T-cell (primary cell): ENCODE results near the gene CAPS. TPM values are rescaled to one million over a fixed set of nuclear protein-coding genes. Genes with fewer than 3 reads are reported as not detected.

Experiments
- ATAC-seq, 4 experiments: fragments of 200-7000 bp in 3 of 4; fragments of 150-1000 bp in 1 of 4; cut with Tn5 transposase; replicated peaks in 1 of 4; 1 replicate in 3 of 4; 2 replicates in 1 of 4; pipeline ENCODE4 v1.10.0; 2021; ENCODE audit warnings: moderate library complexity in 3 of 4, mild to moderate bottlenecking in 2 of 4, moderate number of reproducible peaks in 1 of 4
- CTCF ChIA-PET, 2 donors: fragments of 300-600 bp; sonication (Branson Sonifier 250); formaldehyde crosslinking; loops; one replicate each; lab custom pipeline; 2022; ENCODE audit warnings: antibody characterized with exemption in 2 of 2; lab: Charles Lee
- POLR2A ChIA-PET, 2 donors: fragments of 300-600 bp; sonication (Branson Sonifier 250); formaldehyde crosslinking; loops; one replicate each; lab custom pipeline; 2022; ENCODE audit warnings: antibody characterized with exemption in 2 of 2; lab: Charles Lee
- DNase-seq, 35 experiments: peaks; one replicate each; pipeline versions ENCODE4 v3.0.0 to v3.0.0-alpha.2; 2013 to 2023
- H3K27ac ChIP-seq: one replicate; pipeline ENCODE4 v1.5.1; 2013; ENCODE audit warnings: low read length
- H3K27me3 ChIP-seq, 2 experiments: replicated peaks in 1 of 2; 1 replicate in 1 of 2; 2 replicates in 1 of 2; pipeline versions ENCODE4 v1.6.1 to v1.7.0; 2013; ENCODE audit warnings: low read length in 1 of 2, mixed read lengths in 1 of 2; ENCODE audit not compliant: control insufficient read depth in 2 of 2, insufficient read depth in 2 of 2; ENCODE audit errors: extremely low read depth in 1 of 2
- H3K36me3 ChIP-seq, 2 donors: 1 replicate in 1 of 2; 2 replicates in 1 of 2; pipeline versions ENCODE4 v1.6.1 to v1.7.0; 2013; ENCODE audit warnings: low read length in 1 of 2; ENCODE audit not compliant: control insufficient read depth in 2 of 2, insufficient read depth in 1 of 2; ENCODE audit errors: extremely low read depth in 1 of 2
- H3K4me1 ChIP-seq, 2 experiments: 1 replicate in 1 of 2; 2 replicates in 1 of 2; pipeline versions ENCODE4 v1.6.1 to v1.7.0; 2013; ENCODE audit warnings: low read length in 2 of 2, mixed read lengths in 1 of 2; ENCODE audit not compliant: insufficient read depth in 2 of 2, control insufficient read depth in 1 of 2; ENCODE audit errors: extremely low read depth in 1 of 2
- H3K4me3 ChIP-seq, 2 donors: 1 replicate in 1 of 2; 2 replicates in 1 of 2; pipeline versions ENCODE4 v1.5.1 to v1.7.0; 2013; ENCODE audit warnings: mild to moderate bottlenecking in 2 of 2, low read length in 1 of 2, moderate library complexity in 1 of 2; ENCODE audit not compliant: control insufficient read depth in 1 of 2; ENCODE audit errors: extremely low read depth in 1 of 2
- H3K9me3 ChIP-seq: 2 replicates; pipeline ENCODE4 v1.7.0; 2013
- H3K27ac Mint-ChIP-seq, 2 donors: one replicate each; pipeline ENCODE4 v1.8.0; 2020 to 2021; ENCODE audit warnings: mild to moderate bottlenecking in 2 of 2, mixed read lengths in 2 of 2
- H3K27me3 Mint-ChIP-seq, 2 donors: one replicate each; pipeline ENCODE4 v1.8.0; 2021 to 2022; ENCODE audit warnings: mixed read lengths in 2 of 2
- H3K36me3 Mint-ChIP-seq: one replicate; pipeline ENCODE4 v1.8.0; 2021; ENCODE audit warnings: mixed read lengths
- H3K4me1 Mint-ChIP-seq, 3 donors: one replicate each; pipeline ENCODE4 v1.8.0; 2020 to 2022; ENCODE audit warnings: mixed read lengths in 3 of 3, mild to moderate bottlenecking in 1 of 3
- H3K4me3 Mint-ChIP-seq, 3 donors: one replicate each; pipeline ENCODE4 v1.8.0; 2020 to 2022; ENCODE audit warnings: mild to moderate bottlenecking in 3 of 3, mixed read lengths in 3 of 3, moderate library complexity in 3 of 3
- H3K9me3 Mint-ChIP-seq, 3 donors: one replicate each; pipeline ENCODE4 v1.8.0; 2020 to 2022; ENCODE audit warnings: mixed read lengths in 3 of 3
- WGBS: methylation state at CpG from one replicate; pipeline ENCODE4 v1.1.5; 2013; ENCODE audit warnings: missing lambda C conversion rate; ENCODE audit not compliant: insufficient coverage; 5-methylcytosine and 5-hydroxymethylcytosine counted together
- total RNA-seq, 35 experiments: library from RNA in 6 of 35; stranded (reverse) in 6 of 35; fragments of 120-200 nt in 1 of 35; gene quantifications; one replicate each; pipeline versions ENCODE4 v1.2.1 to v1.2.4 and lab custom pipeline; 2013 to 2026

Gene CAPS
- total RNA-seq, 5 donors from 2014 or later (not counting 1 experiment from before 2014, with no cell fraction given), result 43.3 to 74.8 (median 69.8) TPM

DNA sequence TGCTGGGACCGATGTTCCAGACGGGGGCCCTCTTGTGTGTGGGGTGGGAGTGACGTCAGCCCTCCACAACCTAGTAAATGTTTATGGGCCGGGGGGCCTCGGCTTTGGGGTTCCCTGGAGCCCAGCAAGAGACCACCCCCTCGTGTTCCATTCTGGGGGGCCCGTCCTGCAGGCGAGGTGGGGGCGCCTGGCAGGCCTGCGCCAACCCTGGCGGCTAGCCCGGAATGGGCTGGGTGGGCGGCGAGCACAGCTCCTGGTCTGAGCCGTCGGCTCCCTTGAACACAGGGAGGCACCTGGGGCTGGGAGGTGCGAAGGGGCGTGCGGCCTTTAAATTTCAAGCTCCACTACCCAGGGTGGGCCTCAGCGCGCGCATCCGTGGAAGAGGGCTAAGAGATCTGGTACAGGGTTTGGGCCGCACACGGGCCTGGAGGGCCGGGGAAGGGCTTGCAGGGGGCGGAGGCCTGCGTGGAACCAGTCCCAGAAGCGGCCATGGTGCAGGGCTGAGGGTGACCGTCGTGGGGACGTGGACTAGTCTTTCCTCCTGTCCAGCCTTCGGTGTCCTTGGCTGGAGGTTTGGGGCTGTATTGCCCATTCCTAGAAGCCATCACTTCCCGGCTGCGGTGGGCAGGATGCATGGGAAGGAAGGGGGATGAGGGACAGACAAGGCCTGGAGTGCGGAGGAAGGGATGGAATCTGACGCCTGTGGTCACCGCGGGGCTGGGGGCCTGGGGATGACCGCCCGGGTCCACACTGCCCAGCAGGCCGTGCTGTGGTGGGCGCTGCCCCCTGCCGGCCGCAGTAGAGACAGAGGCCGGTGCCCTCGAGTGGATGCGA is 21.9 kb upstream of the CAPS start:
- Histone ChIP-seq H3K27ac (no peak overlapping the region), H3K36me3 (peaks cover 8 to 21% of the 10 kb centered on the region in 2 donors), H3K9me3 (no peaks in the 10 kb centered on the region), H3K4me1 (peaks cover 0 to 11% of the 10 kb centered on the region in 2 experiments), H3K4me3 (no peak overlapping the region), H3K27me3 (peaks cover 0 to 32% of the 10 kb centered on the region in 2 experiments)
- ChIA-PET POLR2A (interaction anchor here in 1 of 2 donors (0.6 kb wide), 1 partner anchor 32 kb away, joined by 3 read pairs; no protein-coding TSS in a partner anchor), CTCF (no interaction called here)
- peaks cover 3 to 8% (median 4%) of the 10 kb centered on the region in 3 donors for H3K4me1 Mint-ChIP-seq
- no peak overlapping the region for H3K4me3 Mint-ChIP-seq
- H3K27me3 Mint-ChIP-seq, result peaks cover 6 to 9% of the 10 kb centered on the region in 2 donors
- no peaks in the 10 kb centered on the region for H3K9me3 Mint-ChIP-seq
- ATAC-seq (peak in 3 of 4 experiments; percentile 47 to 52 (median 51)), DNase-seq (peak in 1 of 35 experiments; percentile 21)
- no peak overlapping the region for H3K27ac Mint-ChIP-seq
- 15% methylated on average over 40 of the region's 48 CpGs for WGBS
- peaks cover 3% of the 10 kb centered on the region for H3K36me3 Mint-ChIP-seq

- H3K27me3 ChIP-seq, result peaks cover 0 to 32% of the 10 kb centered on the region in 2 experiments
- CTCF ChIA-PET, result no interaction called here
- H3K4me1 ChIP-seq, result peaks cover 0 to 11% of the 10 kb centered on the region in 2 experiments
- no peaks in the 10 kb centered on the region for H3K9me3 ChIP-seq
- peaks cover 8 to 21% of the 10 kb centered on the region in 2 donors for H3K36me3 ChIP-seq
- H3K27ac ChIP-seq, result no peak overlapping the region
- POLR2A ChIA-PET, result interaction anchor here in 1 of 2 donors (0.6 kb wide), 1 partner anchor 33 kb away, joined by 3 read pairs; no protein-coding TSS in a partner anchor
- Mint-ChIP-seq H3K36me3 (peaks cover 3% of the 10 kb centered on the region), H3K4me3 (no peak overlapping the region), H3K4me1 (peaks cover 3 to 8% (median 4%) of the 10 kb centered on the region in 3 donors), H3K27me3 (peaks cover 6 to 9% of the 10 kb centered on the region in 2 donors), H3K27ac (no peak overlapping the region), H3K9me3 (no peaks in the 10 kb centered on the region)
- 71% methylated on average over 13 of the region's 15 CpGs for WGBS
- no peak for DNase-seq
- no peak for ATAC-seq
- no peak overlapping the region for H3K4me3 ChIP-seq
Measured at GRCh38 chr19:5892772-5893275, 21.2 kb upstream of the CAPS start.

DNA sequence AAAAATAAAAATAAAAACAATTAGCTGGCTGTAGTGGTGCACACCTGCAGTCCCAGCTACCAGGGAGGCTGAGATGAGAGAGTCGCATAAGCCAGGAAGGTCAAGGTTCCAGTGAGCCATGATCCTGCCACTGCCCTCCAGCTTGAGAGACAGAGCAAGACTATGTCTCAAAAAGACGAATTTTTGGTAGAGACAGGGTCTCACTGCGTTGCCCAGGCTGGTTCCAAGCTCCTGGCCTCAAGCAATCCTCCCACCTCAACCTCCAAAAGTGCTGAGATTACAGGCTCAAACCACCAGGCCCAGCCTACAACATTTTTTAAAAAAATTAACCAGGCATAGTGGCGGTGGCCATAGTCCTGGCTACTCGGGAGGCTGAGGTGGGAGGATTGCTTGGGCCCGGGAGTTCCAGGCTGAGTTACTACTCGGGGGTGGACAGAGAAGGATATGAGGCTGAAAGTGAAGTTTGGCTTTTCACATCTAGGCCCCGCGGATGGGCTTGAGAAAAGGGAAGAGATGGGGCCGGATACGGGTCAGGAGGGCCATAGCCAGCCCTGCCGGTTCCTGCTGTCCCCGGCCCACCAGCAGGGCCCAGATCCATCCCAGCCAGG is 20.7 kb upstream of the CAPS start:
- no peak overlapping the region for H3K27ac Mint-ChIP-seq
- Histone ChIP-seq H3K36me3 (peaks cover 8 to 21% of the 10 kb centered on the region in 2 donors), H3K4me3 (no peak overlapping the region), H3K9me3 (no peaks in the 10 kb centered on the region), H3K4me1 (peaks cover 0 to 11% of the 10 kb centered on the region in 2 experiments), H3K27me3 (peaks cover 0 to 32% of the 10 kb centered on the region in 2 experiments), H3K27ac (no peak overlapping the region)
- H3K4me1 Mint-ChIP-seq, result peaks cover 3 to 8% (median 4%) of the 10 kb centered on the region in 3 donors
- POLR2A ChIA-PET, result no interaction called here
- DNase-seq, result no peak
- no peak for ATAC-seq
- no peak overlapping the region for H3K4me3 Mint-ChIP-seq
- peaks cover 6% of the 10 kb centered on the region in 2 donors for H3K27me3 Mint-ChIP-seq
- H3K9me3 Mint-ChIP-seq, result no peaks in the 10 kb centered on the region
- CTCF ChIA-PET, result no interaction called here
- WGBS, result 92% methylated on average over 11 of the region's 13 CpGs
- peaks cover 3% of the 10 kb centered on the region for H3K36me3 Mint-ChIP-seq

DNA sequence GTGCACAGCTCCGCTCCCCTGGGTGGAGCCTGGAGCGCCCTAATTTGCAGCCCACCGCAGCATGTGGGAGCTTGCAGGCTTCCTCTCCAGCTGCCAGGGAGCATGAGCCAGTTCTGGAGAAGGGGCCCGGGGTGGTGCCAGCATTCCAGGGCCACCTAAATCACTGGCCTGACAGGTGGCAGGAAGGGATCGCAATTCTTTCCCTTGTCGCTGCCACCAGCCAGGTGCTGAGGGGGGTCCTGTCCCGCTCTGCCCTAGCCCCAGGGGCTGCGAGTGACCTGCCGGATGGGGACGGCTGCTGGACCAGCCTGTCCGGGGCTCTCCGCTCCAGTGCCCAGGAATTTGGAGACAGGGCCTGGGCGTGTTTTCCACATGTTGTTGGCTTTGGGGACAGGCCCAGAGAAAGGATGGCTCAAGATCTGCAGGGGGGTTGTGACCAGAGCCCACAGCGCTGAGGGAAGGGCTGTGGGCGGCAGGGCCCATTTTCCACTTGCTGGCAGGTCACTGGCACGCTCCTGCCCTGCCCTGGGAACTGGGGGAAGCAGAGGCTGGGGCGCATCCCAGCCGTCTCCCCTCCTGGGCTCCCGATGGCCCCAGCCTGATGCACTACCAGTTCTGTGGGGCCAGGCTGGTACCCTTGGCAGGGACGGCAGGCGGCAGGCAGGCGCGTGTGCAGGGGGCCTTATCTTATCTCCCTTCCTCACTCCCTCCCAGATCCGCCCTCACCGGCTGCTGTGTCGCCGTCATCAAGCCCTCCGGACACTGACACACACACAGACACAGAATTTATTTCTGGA is 19.9 kb upstream of the CAPS start:
- ChIA-PET CTCF (no interaction called here), POLR2A (no interaction called here)
- Mint-ChIP-seq H3K27me3 (peaks cover 4 to 6% of the 10 kb centered on the region in 2 donors), H3K27ac (no peak overlapping the region), H3K36me3 (peaks cover 3% of the 10 kb centered on the region), H3K9me3 (no peaks in the 10 kb centered on the region), H3K4me3 (no peak overlapping the region), H3K4me1 (peaks cover 3 to 8% (median 4%) of the 10 kb centered on the region in 3 donors)
- no peaks in the 10 kb centered on the region for H3K9me3 ChIP-seq
- 88% methylated on average over 24 of the region's 28 CpGs for WGBS
- no peak overlapping the region for H3K4me3 ChIP-seq
- peaks cover 8 to 21% of the 10 kb centered on the region in 2 donors for H3K36me3 ChIP-seq
- H3K27ac ChIP-seq, result no peak overlapping the region
- no peak for ATAC-seq
- DNase-seq, result no peak
- peaks cover 0 to 11% of the 10 kb centered on the region in 2 experiments for H3K4me1 ChIP-seq
- peaks cover 0 to 32% of the 10 kb centered on the region in 2 experiments for H3K27me3 ChIP-seq

GRCh38 chr19:5894704-5895349 is 19.2 kb upstream of the CAPS start:
- H3K36me3 ChIP-seq, result peaks cover 8 to 21% of the 10 kb centered on the region in 2 donors
- no peak overlapping the region for H3K4me3 ChIP-seq
- peaks cover 3% of the 10 kb centered on the region for H3K36me3 Mint-ChIP-seq
- ATAC-seq, result no peak
- H3K27ac Mint-ChIP-seq, result no peak overlapping the region
- 93% methylated on average over 15 of the region's 28 CpGs for WGBS
- H3K4me3 Mint-ChIP-seq, result no peak overlapping the region
- no peak for DNase-seq
- H3K9me3 ChIP-seq, result no peaks in the 10 kb centered on the region
- H3K27me3 ChIP-seq, result peaks cover 0 to 26% of the 10 kb centered on the region in 2 experiments
- peaks cover 0 to 13% of the 10 kb centered on the region in 2 experiments for H3K4me1 ChIP-seq
- no peaks in the 10 kb centered on the region for H3K9me3 Mint-ChIP-seq
- POLR2A ChIA-PET, result no interaction called here
- peaks cover 0 to 1% of the 10 kb centered on the region in 2 donors for H3K27me3 Mint-ChIP-seq
- H3K27ac ChIP-seq, result no peak overlapping the region
- CTCF ChIA-PET, result no interaction called here
- peaks cover 3 to 11% (median 4%) of the 10 kb centered on the region in 3 donors for H3K4me1 Mint-ChIP-seq
